K562 (cell line): ENCODE data around the gene CTH. TPM values are rescaled to one million over a fixed set of nuclear protein-coding genes. Genes with fewer than 3 reads are reported as not detected.
A peak's percentile ranks its signal among the peaks of the same experiment; 100 is the strongest.

Experiments used
- ATAC-seq: fragments of 200-7000 bp; cut with Tn5 transposase; 3 replicates; pipeline ENCODE4 v1.9.1; 2020; ENCODE audit warnings: moderate library complexity
- BruUV-seq: library from RNA; stranded (reverse); fragments of 400-500 nt; replicated peaks from 2 replicates; lab custom pipeline; 2021; lab: Mats Ljungman, UMichigan
- CTCF ChIA-PET: fragments of 300-600 bp; formaldehyde crosslinking; extraction: SDS; loops from one replicate; lab custom pipeline; 2021; ENCODE audit warnings: low intra/inter-chr PET ratio; lab: Yijun Ruan, JAX
- POLR2A ChIA-PET: fragments of 300-600, 350-650 bp; sonication (Branson Sonifier 250); formaldehyde crosslinking; extraction: SDS; loops from one replicate; lab custom pipeline; 2021; ENCODE audit warnings: antibody characterized with exemption, inconsistent platforms; lab: Yijun Ruan, JAX
- DNase-seq, 4 experiments: peaks; one replicate each; pipeline versions ENCODE4 v3.0.0 to v3.0.0-alpha.2; 2011 to 2018; ENCODE audit warnings: low spot score in 3 of 4, mixed read lengths in 3 of 4; ENCODE audit errors: extremely low read depth in 1 of 4
- FAIRE-seq: peaks from 2 replicates; lab custom pipeline; 2011; peaks lifted over from hg19 to GRCh38; lab: Jason Lieb, UNC
- H2AFZ ChIP-seq: 2 replicates; pipeline ENCODE4 v1.6.0; 2011; ENCODE audit warnings: low read depth, low read length, control low read depth, inconsistent platforms
- H3K27ac ChIP-seq: fragments of 200-600 bp; 3 replicates; pipeline ENCODE4 v1.8.0; 2011; ENCODE audit warnings: low read depth, mild to moderate bottlenecking, control low read depth, inconsistent platforms, low read length, moderate library complexity, mixed read lengths; ENCODE audit errors: extremely low read depth
- H3K27me3 ChIP-seq, 2 experiments: fragments of 300-600 bp in 1 of 2; 2 replicates in 1 of 2; 3 replicates in 1 of 2; pipeline versions ENCODE4 v1.6.0 to v1.8.0; 2011; ENCODE audit warnings: inconsistent platforms in 2 of 2, low read length in 2 of 2, mild to moderate bottlenecking in 1 of 2, mixed read lengths in 1 of 2, moderate library complexity in 1 of 2; ENCODE audit not compliant: control insufficient read depth in 2 of 2, insufficient read depth in 2 of 2
- H3K36me3 ChIP-seq: fragments of 300-600 bp; 3 replicates; pipeline ENCODE4 v1.8.0; 2011; ENCODE audit warnings: mild to moderate bottlenecking, low read length, inconsistent platforms; ENCODE audit not compliant: control insufficient read depth, insufficient read depth
- H3K4me1 ChIP-seq, 2 experiments: fragments of 200-600 bp in 1 of 2; replicated peaks in 1 of 2; 2 replicates in 1 of 2; 3 replicates in 1 of 2; pipeline versions ENCODE4 v1.5.1 to v1.8.0; 2011; ENCODE audit warnings: inconsistent platforms in 2 of 2, low read length in 2 of 2, mild to moderate bottlenecking in 1 of 2, mixed read lengths in 1 of 2, moderate library complexity in 1 of 2; ENCODE audit not compliant: control insufficient read depth in 2 of 2, insufficient read depth in 2 of 2
- H3K4me2 ChIP-seq: 2 replicates; pipeline ENCODE4 v1.6.1; 2011; ENCODE audit warnings: low read length, control low read depth, inconsistent platforms, mixed read lengths; ENCODE audit not compliant: insufficient read depth
- H3K4me3 ChIP-seq: fragments of 200-600 bp; sonication (generic), shearing (Covaris generic); 2 replicates; pipeline ENCODE4 v1.5.1; 2016; ENCODE audit warnings: control low read depth, inconsistent platforms
- H3K79me2 ChIP-seq: fragments of 200-600 bp; 3 replicates; pipeline ENCODE4 v1.8.0; 2011; ENCODE audit warnings: low read length, inconsistent platforms; ENCODE audit not compliant: control insufficient read depth, insufficient read depth
- H3K9ac ChIP-seq, 2 experiments: 2 replicates each; pipeline versions ENCODE4 v1.6.0 to v1.6.1; 2011; ENCODE audit warnings: low read depth in 2 of 2, low read length in 2 of 2, control low read depth in 1 of 2, inconsistent platforms in 1 of 2, mild to moderate bottlenecking in 1 of 2, mixed read lengths in 1 of 2; ENCODE audit not compliant: insufficient read depth in 1 of 2
- H3K9me1 ChIP-seq: one replicate; pipeline ENCODE4 v1.6.0; 2011; ENCODE audit warnings: inconsistent platforms, mild to moderate bottlenecking, low read length, moderate library complexity; ENCODE audit not compliant: control insufficient read depth, insufficient read depth
- H3K9me3 ChIP-seq: replicated peaks from 2 replicates; pipeline ENCODE4 v1.5.1; 2011; ENCODE audit warnings: low read depth, low read length, inconsistent platforms; ENCODE audit not compliant: control insufficient read depth, insufficient read depth
- H4K20me1 ChIP-seq: replicated peaks from 2 replicates; pipeline ENCODE4 v1.6.1; 2011; ENCODE audit warnings: low read length, inconsistent platforms, mixed read lengths; ENCODE audit not compliant: control insufficient read depth, insufficient read depth
- KDM1A ChIP-seq, 2 experiments: fragments of 450-650 bp; IDR thresholded peaks; 2 replicates each; pipeline ENCODE4 v1.6.1; 2016; ENCODE audit warnings: mild to moderate bottlenecking in 2 of 2
- NCOA1 ChIP-seq: fragments of 450-650 bp; IDR thresholded peaks from 2 replicates; pipeline ENCODE4 v1.6.1; 2016; ENCODE audit warnings: low read depth
- OTX1 ChIP-seq: fragments of 450-650 bp; formaldehyde crosslinking; IDR thresholded peaks from 2 replicates; pipeline ENCODE4 v1.4.0; 2022; ENCODE audit warnings: mild to moderate bottlenecking
- RUNX1 ChIP-seq: sonication (generic); IDR thresholded peaks from 2 replicates; pipeline ENCODE4 v1.6.1; 2016; ENCODE audit warnings: antibody characterized with exemption, low read depth
- SMAD3 ChIP-seq: fragments of 450-650 bp; formaldehyde crosslinking; conservative IDR thresholded peaks from 2 replicates; pipeline ENCODE4 v1.4.0; 2020; ENCODE audit warnings: mild to moderate bottlenecking
- ZNF583 ChIP-seq: fragments of 250-450 bp; sonication (Bioruptor Pico); IDR thresholded peaks from 2 replicates; pipeline ENCODE4 v1.4.0; 2020
- WGBS: fragments of 100-300 bp; shearing (Covaris generic); methylation state at CpG from one replicate; pipeline ENCODE4 v1.1.6; 2016; ENCODE audit warnings: low coverage, mixed read lengths; ENCODE audit not compliant: insufficient coverage; ENCODE audit errors: missing lambda C conversion rate; 5-methylcytosine and 5-hydroxymethylcytosine counted together
- in situ Hi-C: fragments of 300-500 bp; cut with MboI; formaldehyde crosslinking; loops from 4 replicates; pipeline ENCODE4 v1.15.0; 2018; ENCODE audit warnings: inconsistent platforms, mixed read lengths
- intact Hi-C: fragments of 100-400 bp; cut with micrococcal nuclease; formaldehyde crosslinking; loops from 2 replicates; pipeline ENCODE4 v1.14.2; 2022
- polyA plus RNA-seq, 8 experiments: library from polyadenylated mRNA; depleted of rRNA in 4 of 8; stranded (reverse) in 5 of 8; unstranded in 3 of 8; fragments of >200 nt; fragmentation: Nextera tagmentation in 2 of 8; fragmentation: Illumina TruSeq in 1 of 8; extraction: Ambion mirVana in 2 of 8; extraction: Trizol in 1 of 8; gene quantifications; 2 replicates each; pipeline versions ENCODE4 v1.2.1 to v1.2.3, GENCODE V29; 2011 to 2014; ENCODE audit warnings: inconsistent platforms in 1 of 8, missing spikeins in 1 of 8
- total RNA-seq, 7 experiments: library from RNA; depleted of rRNA in 6 of 7; stranded (reverse); fragments of >200 nt in 6 of 7; fragmentation: Illumina TruSeq in 2 of 7; extraction: Trizol in 2 of 7; gene quantifications; 2 replicates each; pipeline versions ENCODE4 v1.2.1 to v1.2.3, GENCODE V29; 2011 to 2021; ENCODE audit warnings: low replicate concordance in 1 of 7
- TF ChIP-seq, protein P1 (sequence below): fragments of 200-400 bp; formaldehyde crosslinking; IDR thresholded peaks from 2 replicates; pipeline ENCODE4 v1.6.1; 2017; ENCODE audit warnings: mild to moderate bottlenecking, low read depth, low read length, moderate library complexity

The CTH gene
- total and polyA plus RNA-seq, 9 of the 15 experiments (the other 6 are each of a cell fraction or from before 2014, with no cell fraction given): 8.0 to 54.4 (median 30.9) TPM

DNA sequence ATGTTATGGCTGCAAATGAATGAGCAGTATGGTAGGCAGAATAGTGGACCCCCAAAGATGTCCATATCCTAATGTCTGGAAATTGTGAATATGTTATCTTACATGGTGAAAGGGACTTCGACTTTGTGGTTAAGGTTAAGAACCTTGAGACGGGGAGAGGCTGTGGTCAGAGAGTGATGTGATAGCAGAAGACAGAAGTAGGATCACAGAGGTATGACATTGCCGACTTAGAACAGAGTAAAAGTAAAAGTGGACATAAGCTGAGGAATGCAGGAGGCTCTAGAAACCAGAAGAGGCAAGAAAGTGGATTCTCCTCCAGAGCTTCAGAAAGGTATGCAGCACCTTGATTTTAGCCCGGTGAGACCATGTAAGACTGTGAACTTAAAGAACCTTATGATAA lies 74.6 kb downstream of the CTH start:
- H3K4me1 ChIP-seq: no peaks in the 10 kb centered on the region
- no TSS peak for BruUV-seq
- no peak overlapping the region for H3K27ac ChIP-seq
- no peak overlapping the region for H3K4me3 ChIP-seq
- 4% methylated on average over 4 of the region's 4 CpGs for WGBS
- CTCF ChIA-PET: no interaction called here
- H2AFZ ChIP-seq: no peak overlapping the region
- H3K9me3 ChIP-seq: no peaks in the 10 kb centered on the region
- H3K9me1 ChIP-seq: no peaks in the 10 kb centered on the region
- in situ Hi-C loops: loop anchor here (10.0 kb wide), 2 partner anchors 351 to 451 kb away; no protein-coding TSS in a partner anchor
- H3K27me3 ChIP-seq: no peaks in the 10 kb centered on the region
- intact Hi-C loops: loop anchor here (1.0 to 10.0 kb wide), 3 partner anchors 49 to 233 kb away; no protein-coding TSS in a partner anchor
- H3K79me2 ChIP-seq: no peaks in the 10 kb centered on the region
- no peak overlapping the region for H3K4me2 ChIP-seq
- no peaks in the 10 kb centered on the region for H4K20me1 ChIP-seq
- DNase-seq (peak in 1 of 4 experiments; percentile 19), FAIRE-seq (no peak), ATAC-seq (peak; percentile 47; the same call in 2 of the 3 replicates)
- no peak for TF ChIP-seq NCOA1
- no peak for TF ChIP-seq KDM1A (IDR thresholded peaks at IDR 0.05)
- no peak for TF ChIP-seq OTX1 (CRISPR knock-in tag)
- no peak for TF ChIP-seq ZNF583 (CRISPR knock-in tag)
- no peak for TF ChIP-seq SMAD3 (CRISPR knock-in tag)
- TF ChIP-seq, protein P1, sequence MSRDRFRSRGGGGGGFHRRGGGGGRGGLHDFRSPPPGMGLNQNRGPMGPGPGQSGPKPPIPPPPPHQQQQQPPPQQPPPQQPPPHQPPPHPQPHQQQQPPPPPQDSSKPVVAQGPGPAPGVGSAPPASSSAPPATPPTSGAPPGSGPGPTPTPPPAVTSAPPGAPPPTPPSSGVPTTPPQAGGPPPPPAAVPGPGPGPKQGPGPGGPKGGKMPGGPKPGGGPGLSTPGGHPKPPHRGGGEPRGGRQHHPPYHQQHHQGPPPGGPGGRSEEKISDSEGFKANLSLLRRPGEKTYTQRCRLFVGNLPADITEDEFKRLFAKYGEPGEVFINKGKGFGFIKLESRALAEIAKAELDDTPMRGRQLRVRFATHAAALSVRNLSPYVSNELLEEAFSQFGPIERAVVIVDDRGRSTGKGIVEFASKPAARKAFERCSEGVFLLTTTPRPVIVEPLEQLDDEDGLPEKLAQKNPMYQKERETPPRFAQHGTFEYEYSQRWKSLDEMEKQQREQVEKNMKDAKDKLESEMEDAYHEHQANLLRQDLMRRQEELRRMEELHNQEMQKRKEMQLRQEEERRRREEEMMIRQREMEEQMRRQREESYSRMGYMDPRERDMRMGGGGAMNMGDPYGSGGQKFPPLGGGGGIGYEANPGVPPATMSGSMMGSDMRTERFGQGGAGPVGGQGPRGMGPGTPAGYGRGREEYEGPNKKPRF: no peak
- TF ChIP-seq RUNX1: no peak
- no peaks in the 10 kb centered on the region for H3K36me3 ChIP-seq
- H3K9ac ChIP-seq: no peak overlapping the region
- POLR2A ChIA-PET: interaction anchor here (0.6 kb wide), 1 partner anchor 9 kb away, joined by 3 read pairs; no protein-coding TSS in a partner anchor
